HL-60/S4 (cell line): Measurements from ENCODE around the gene ZFAND3.

ENCODE experiments used
- in situ Hi-C: fragments of 300-500 bp; cut with MboI; formaldehyde crosslinking; loops from 2 replicates; pipeline ENCODE4 v1.14.3; 2022; ENCODE audit warnings: low sequenced_read_pairs

ZFAND3 gene

DNA sequence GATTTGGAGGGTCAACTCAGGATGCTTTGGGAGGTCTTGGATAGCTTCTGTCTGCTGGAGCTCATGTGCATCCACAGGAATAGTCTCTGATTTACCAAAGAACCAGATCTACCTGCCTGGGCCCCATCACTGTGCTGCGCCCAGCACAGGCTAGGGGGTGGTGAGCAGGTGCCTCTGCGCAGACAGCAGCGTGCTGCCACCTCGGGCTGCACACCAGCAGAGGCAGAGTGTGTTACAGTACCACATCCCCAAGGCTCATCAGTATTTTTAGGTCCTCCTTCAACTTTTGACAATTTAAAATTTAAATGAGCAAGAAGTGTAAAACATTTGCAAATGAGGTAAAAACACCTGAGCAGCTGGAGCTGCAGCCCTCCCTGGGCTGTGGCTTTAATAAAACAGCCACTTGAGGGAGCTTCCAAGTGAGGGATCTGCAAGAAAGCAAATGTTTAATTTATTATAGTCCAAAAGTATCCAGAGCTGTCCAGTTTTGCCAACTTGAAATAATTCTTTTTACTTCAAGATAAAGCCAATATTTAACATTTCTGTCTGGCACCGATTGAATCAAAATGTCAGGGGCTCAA is 324.9 kb downstream of the ZFAND3 start:
- in situ Hi-C loops: no loop called here

DNA sequence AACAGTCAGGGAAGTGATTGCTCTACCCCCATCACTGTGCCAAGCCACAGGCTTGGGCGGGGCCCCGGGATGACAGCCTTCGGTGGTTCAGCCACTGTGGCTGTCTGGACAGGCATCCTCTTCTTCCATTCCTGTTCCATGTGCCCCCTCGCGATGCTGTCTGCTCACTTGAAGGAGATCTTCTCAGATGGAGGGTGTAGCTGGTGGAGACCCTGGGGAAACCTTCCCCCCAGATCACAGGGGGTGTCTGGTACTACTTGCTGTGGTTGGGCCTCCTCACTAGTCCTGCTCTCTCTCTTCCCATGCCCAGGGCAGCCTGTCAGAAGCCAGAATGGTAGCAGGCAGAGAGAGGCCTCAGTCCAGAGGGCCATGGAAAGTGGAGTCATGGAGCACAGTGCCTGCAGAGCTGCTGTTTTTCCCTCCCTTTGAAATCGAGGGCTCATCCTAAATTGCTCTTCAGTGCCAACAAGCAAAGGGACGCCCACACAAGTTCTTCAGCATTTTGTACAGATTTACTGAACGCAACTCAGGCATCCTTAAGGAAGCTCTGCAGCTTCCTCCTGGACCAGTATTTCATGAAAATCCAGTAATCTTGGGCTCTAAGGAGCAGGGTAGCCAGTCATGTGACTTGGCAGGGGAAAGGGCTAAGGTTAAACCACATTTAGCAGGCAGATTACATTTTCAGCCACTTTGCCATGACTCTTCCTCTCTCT is 326.6 kb downstream of the ZFAND3 start:
- in situ Hi-C loops: no loop called here

DNA sequence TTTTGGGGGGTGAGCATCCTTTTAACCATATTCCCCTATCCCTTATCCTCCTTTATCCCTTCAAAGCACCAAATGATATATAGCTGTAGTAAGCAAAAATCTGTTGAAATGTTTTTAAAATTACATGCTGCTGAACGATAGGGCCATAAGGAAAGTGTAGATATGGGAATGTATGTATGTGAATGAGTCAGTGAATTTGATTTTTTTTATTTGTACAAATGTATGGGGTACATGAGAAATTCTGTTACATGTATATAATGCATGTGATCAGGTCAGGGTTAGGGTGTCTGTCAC is 327.2 kb downstream of the ZFAND3 start:
- in situ Hi-C loops: no loop called here

GRCh38 chr6:38148606-38149005 is 329.1 kb downstream of the ZFAND3 start:
- in situ Hi-C loops: no loop called here

DNA sequence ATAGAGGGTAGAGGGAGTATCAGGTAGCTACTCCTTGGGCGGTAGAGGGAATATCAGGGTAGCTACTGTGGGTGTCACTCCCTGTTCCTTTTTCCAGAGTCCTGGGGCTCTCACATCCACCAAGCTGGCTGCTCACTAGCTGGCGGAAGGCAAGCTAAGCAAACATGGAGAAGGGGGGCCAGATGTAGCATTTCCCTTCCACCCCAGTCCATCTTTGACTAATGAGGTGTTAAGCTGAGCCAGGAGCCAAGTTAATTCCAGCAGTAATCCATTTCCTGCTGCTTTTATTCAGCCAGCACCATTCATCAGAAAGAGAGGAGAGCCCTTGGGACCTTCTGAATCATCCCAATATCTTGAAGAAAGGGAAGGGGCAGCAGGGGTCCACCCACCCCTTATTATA is 330.0 kb downstream of the ZFAND3 start:
- in situ Hi-C loops: no loop called here

DNA sequence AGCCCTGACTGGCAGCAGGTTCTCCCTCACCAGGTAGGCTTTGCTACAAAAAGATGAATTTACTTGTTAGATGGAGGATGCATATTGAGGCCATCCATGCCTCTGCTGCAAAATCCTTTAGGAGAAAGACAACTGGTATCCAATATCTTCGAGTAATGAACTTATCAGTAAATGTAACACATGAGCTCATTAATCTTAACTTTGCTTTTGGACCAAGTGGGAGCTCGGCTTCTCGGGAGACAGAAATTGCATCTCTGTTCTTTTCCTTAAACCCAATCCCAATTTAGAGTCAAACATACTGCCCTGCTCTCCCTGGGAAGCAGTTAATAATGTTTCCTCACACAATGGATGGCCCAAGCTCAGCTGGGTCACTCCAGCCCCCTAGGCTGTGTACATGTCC is 330.5 kb downstream of the ZFAND3 start:
- in situ Hi-C loops: no loop called here

DNA sequence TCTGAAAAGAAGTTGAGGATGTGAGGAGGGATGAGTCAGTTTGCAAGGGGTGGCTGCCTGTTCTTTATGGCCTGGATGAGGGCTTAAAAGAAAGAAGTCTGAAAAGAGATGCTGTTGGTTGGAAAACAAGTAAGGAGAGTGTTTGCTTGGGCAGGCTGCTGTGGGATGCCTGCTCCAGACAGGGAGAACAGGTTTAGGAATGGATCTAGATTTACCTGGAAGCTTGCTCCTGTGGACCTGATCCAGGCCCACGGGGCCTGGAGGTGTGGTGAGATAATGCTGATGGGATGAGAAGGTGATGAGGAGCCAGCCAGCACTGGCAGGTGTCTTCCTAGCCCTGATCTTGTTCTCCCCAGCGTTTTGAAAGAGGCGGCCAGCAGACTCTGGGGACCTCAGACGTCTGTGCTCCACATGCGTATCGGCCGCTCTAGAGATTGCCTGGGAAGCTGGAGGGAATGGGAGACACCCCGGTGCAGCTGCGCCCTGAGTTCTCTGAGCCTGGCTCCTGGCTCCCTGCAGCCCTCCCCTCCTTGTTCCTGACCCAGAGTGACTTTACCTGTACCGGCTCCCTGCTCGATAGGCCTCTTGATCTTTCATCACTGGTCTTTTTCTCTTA is 331.3 kb downstream of the ZFAND3 start:
- in situ Hi-C loops: no loop called here

DNA sequence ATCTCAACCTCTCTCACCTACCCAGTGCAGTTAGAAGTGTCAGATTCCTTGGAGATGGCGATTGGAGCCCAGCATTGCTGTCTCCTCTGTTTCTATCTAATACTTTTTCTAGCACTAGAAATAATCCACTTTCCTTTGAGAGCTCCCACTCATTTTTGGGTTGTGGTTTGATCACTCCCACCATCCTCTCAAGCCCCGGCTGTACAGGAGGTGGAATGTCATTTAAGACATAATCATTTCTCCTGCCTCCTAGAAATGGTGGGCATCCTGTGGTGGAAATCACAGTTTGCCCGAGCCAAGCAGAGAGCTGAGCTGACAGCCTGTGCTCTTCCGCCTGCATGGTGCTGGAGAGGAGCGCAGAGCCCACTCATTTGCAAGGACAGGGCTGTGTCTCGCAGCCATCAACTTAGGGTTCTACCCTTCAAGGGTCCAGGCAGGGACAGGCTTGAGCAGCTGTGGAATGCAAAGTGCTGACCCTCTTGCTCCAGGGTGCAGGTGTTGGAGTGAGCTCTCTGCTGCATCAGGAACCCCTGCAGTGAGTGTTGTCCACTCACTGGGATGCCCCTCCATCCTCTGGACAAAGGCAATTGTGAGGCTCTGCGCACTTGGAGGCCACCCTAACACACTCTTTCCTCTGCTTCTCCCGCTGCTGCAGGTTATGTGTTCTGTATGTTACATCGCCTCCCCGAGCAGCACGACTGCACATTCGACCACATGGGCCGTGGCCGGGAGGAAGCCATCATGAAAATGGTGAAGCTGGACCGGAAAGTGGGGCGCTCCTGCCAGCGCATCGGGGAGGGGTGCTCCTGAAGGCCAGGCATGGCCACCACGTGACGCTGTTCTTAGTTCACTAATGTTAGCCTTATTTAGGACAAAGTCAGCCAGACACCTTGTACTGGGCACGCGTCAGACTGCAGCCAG is 332.3 kb downstream of the ZFAND3 start:
- in situ Hi-C loops: no loop called here

- in situ Hi-C loops: no loop called here
Observed at GRCh38 chr6:38152620-38153019, 333.1 kb downstream of the ZFAND3 start.

DNA sequence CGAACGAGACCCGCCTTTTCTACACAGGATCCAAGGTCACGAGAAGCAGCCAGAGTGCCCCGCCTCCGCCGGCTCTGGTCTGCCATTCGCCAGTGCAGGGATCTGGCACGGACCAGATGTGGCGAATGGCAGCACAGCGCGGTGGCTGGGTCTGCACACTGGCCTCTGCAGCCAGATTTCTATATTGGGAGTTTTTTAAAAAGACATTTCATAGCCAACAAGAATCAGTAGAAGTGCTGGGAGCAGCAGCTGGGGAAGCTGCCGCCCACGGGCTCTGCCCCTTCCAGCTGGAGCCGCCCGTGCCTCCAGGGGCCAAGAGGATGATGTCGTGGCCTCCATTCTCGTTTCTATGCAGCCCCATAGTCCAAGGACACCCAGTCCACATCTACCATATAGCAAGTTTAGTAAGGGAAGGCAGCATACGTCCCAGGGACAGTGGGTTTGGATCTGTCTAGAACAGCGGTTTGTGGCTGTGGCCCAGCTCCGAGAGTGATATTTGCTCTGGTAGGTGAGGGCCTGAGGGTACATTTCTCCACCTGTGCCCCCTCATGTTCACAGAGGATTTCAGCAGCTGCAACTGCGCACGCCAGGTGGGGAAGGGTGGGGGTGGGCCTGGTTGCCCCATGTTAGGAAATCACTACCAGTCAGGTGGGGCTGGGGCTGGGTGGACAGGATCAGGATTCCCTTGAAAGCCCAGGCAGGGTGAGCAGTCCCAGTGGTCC is 333.7 kb downstream of the ZFAND3 start:
- in situ Hi-C loops: no loop called here

- in situ Hi-C loops: no loop called here
Observed at GRCh38 chr6:38153798-38154345, 334.3 kb downstream of the ZFAND3 start.

GRCh38 chr6:38154731-38155130 is 335.2 kb downstream of the ZFAND3 start:
- in situ Hi-C loops: no loop called here

- in situ Hi-C loops: no loop called here
Observed at GRCh38 chr6:38155144-38155543, 335.6 kb downstream of the ZFAND3 start.

GRCh38 chr6:38155621-38156204 is 336.2 kb downstream of the ZFAND3 start:
- in situ Hi-C loops: no loop called here

DNA sequence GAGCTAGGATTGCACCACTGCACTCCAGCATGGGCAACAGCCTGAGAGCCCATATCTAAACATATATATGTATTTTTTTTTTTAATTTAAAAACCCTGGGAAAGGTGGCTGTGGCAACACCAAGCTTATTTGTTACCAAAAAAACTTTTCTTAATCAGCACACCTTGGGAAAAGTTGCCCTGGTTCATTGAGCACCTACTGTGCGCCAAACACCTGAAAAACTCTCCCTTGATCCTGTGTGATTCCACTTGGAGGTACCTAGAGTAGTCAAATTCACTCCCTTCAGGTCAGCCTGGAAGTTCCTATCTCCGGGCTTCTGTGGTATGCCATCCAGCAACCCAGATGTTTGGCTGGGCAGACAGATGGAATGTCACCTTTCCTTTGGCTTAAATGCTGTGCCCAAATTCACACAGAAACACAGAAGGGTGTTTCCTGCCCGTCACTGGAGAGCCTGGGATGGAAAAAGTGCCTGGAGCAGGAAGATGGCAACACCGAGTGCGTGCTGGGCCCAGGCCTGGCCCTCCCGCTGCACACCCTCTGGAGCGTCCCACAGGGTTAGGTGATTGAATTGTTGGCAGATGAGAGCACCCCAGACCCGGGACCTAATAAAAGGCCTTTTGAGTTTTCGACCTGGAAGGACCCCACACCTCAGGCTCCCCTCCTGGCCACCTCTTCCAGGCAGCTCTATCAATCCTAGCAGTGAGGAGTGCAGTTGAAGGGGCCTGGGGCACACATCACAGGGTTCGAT is 337.5 kb downstream of the ZFAND3 start:
- in situ Hi-C loops: no loop called here

- in situ Hi-C loops: no loop called here
Observed at GRCh38 chr6:38157905-38158304, 338.4 kb downstream of the ZFAND3 start.

DNA sequence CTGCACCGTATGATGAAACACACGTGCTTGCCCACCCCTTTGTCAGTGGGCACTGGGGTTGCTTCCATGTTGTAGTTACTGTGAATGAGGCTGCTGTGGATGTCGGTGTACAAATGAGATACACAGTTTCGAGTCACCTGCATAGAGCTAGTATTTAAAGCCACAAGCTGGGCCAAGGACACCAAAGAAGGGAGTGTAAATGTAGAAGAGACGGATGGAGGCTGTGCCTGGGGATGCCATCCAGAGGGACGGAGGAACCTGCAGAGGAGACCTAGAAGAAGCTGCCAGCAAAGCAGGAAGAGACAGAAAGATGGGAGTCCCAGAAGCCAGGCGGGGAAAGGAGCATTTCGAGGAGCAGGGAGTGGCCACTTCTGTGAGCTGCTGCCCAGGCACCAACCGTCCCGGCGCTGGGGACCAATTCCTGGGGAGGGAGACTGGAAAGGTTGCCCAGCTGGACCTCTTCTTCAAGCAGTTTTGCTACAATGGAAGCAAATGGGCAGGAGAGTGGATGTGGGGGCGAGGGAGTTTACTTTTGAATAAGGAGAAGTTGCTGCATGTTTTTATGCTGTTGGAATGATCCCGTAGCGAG is 339.3 kb downstream of the ZFAND3 start:
- in situ Hi-C loops: no loop called here

- in situ Hi-C loops: no loop called here
Observed at GRCh38 chr6:38159596-38159995, 340.1 kb downstream of the ZFAND3 start.

GRCh38 chr6:38160831-38161230 is 341.3 kb downstream of the ZFAND3 start:
- in situ Hi-C loops: no loop called here
